GM19397 (cell line): Measurements from ENCODE around the gene DAND5.

Experiments
- ATAC-seq: cut with Tn5 transposase; IDR thresholded peaks from one replicate; pipeline ENCODE4 v1.9.1; 2021; ENCODE audit warnings: mild to moderate bottlenecking, moderate library complexity; ENCODE audit not compliant: unreplicated experiment

DAND5 gene

DNA sequence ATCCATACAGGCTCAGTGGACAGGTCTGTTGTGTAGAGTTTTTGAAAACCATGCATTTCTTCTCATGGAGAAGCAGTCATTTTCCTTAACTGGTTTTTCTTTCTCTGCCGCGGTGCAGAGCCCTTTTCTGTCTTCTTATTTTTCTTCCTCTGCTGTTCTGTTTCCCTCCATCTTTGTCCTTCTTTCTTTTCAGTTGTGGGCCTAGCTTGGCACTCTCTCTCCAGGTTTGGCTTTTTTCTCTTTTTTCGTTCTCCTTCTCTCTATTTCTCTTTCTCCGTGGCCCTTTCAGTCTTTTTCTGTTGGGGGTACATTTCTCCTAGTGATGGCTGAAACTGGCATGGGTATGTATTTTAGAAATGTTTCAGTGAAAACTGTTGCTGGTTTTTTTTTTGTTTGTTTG, 50.0 kb downstream of the DAND5 start:
- no peak for ATAC-seq

DNA sequence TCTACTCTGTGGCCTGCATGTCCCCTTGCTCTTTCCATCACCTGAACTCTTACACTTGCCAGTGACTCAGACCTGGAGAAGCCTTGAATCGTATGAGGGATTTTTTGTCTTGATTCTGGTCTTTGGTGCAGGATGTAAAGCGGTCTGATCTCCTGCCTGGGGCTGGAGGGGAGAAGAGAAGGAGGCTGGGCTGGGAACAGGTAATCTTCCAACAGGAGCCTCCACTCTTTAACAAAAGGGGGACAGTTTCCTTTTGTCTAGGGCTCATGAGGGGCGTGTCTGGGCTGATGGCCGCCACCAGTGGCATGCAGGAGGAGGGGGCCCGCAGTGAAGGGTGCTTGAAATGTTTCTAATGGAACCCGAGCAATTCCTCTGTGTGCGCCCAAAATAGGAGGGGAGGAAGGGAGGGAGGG, 50.6 kb downstream of the DAND5 start:
- no peak for ATAC-seq

DNA sequence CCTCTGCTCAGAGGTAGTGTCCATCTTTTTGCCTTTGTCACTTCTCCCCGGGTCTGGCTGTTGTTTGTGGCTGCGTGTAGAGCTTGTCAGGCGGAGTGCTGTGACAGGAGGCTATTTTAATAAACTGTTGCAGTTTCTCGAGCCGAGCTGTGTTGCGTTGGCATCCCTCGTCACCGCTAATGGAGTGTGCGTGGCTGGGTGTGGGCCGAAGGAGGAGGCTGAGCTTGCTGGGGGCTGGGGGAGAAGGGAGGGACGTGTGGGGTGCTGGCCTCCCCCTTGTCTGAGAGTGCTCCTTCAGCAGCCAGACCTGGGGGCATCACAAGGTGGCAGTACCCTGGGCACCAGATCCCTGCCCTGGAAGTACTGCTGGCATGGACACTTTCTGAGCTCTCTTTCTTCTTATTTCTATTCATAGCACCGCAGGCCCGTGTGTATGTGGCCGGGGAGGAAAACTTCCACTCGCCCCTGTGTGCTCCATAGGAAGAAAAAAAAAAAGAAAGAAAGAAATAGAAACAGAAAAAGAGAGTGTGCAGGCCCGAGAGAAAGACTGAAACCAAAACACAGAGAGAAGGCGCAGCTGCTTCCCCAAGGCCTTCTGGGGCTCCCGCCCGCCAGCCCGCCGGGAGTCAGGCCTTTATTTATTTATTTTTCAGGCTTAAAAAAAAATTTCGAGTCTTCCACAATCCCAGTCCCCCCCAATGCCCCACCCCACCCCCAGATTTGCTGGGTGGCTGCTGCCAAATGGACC, 52.9 kb downstream of the DAND5 start:
- no peak for ATAC-seq

DNA sequence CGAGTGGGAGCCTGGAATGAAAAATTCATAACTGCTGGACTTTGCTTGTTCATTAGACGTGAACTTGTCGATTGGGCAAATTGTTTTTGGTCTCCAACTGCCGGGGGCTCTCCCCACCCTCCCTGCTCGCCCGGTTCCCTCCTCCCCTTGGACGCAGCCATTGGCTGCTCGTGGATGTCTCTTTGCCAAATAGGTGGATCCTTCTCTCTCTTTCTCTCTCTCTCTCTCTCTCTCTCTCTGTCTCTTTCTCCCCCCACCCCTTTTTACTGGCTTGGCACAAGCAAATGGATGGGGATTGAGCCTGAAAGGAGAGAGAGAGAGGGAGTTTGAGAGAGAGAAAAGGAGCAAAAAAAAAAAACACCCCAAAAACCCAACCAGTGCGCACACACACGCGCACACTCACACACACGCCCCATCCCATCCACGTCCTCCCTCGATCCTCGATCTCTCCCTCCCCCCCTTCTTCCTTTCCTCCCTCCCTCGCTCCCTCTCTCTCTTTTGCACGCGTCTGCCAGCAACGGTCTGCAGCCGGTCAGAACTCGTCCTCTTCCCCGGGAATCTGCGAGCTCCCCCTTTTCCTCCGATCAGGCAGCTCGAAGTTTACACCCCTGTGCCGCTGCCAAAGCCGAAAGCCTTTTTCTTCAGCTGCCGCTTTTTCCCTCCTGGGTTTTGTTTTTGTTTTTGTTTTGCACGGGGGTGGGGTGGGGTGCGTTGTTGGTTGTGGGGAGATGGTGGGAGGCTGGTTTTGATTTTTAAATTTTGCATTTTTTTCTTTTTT, 53.7 kb downstream of the DAND5 start:
- ATAC-seq: no peak

DNA sequence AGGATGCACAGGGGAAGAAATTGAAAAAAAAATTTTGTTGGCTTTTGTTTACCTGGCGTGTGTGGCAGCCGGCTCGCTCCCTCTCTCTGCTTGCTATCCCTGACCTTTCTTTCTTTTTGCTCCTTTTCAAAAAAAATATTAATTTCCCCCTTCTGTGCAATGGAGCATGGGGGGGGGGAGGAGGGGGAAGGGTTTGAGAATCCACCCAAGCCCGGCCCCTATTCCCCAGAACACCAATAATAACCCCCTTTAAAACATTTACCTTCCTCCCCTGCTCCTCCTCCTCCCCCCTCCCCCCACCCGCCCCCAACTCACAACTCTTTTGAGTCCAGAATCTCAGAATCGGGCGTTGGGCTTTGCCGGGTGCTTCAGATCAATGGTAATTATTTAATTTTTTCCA, 54.3 kb downstream of the DAND5 start:
- ATAC-seq: no peak
